Liver (tissue), 3 donors: ENCODE data around the gene IL12RB1.

ENCODE experiments used
- EGR1 ChIP-seq, 2 donors: IDR thresholded peaks; 2 replicates each; pipeline ENCODE4 v1.6.1; 2016 to 2018; ENCODE audit warnings: antibody characterized with exemption in 2 of 2, low read depth in 2 of 2
- FOXA1 ChIP-seq: IDR thresholded peaks from 2 replicates; pipeline ENCODE4 v1.6.1; 2016; ENCODE audit warnings: antibody characterized with exemption
- RAD21 ChIP-seq, 2 donors: IDR thresholded peaks; 2 replicates each; pipeline ENCODE4 v1.6.1; 2016; ENCODE audit warnings: antibody characterized with exemption in 2 of 2, mild to moderate bottlenecking in 2 of 2
- RXRA ChIP-seq, 2 donors: IDR thresholded peaks; 2 replicates each; pipeline ENCODE4 v1.6.1; 2017 to 2018; ENCODE audit warnings: antibody characterized with exemption in 2 of 2, mild to moderate bottlenecking in 1 of 2
- SP1 ChIP-seq: IDR thresholded peaks from 2 replicates; pipeline ENCODE4 v1.6.1; 2018; ENCODE audit warnings: antibody characterized with exemption, mild to moderate bottlenecking
- TAF1 ChIP-seq: conservative IDR thresholded peaks from 2 replicates; pipeline ENCODE4 v1.6.1; 2016; ENCODE audit warnings: antibody characterized with exemption, mild to moderate bottlenecking
- YY1 ChIP-seq: IDR thresholded peaks from 2 replicates; pipeline ENCODE4 v1.6.1; 2016; ENCODE audit warnings: antibody characterized with exemption, mild to moderate bottlenecking
- TF ChIP-seq, protein P1 (sequence below): fragments of 150-350 bp; IDR thresholded peaks from 2 replicates; pipeline ENCODE4 v1.5.1; 2017; ENCODE audit warnings: improper control_type of control experiment, low read depth, low read length; ENCODE audit not compliant: missing input control
- TF ChIP-seq, protein P2 (sequence below): IDR thresholded peaks from 2 replicates; pipeline ENCODE4 v1.6.1; 2016; ENCODE audit warnings: antibody characterized with exemption, mild to moderate bottlenecking
- donor health status: healthy.
- donor health status: healthy.

DNA sequence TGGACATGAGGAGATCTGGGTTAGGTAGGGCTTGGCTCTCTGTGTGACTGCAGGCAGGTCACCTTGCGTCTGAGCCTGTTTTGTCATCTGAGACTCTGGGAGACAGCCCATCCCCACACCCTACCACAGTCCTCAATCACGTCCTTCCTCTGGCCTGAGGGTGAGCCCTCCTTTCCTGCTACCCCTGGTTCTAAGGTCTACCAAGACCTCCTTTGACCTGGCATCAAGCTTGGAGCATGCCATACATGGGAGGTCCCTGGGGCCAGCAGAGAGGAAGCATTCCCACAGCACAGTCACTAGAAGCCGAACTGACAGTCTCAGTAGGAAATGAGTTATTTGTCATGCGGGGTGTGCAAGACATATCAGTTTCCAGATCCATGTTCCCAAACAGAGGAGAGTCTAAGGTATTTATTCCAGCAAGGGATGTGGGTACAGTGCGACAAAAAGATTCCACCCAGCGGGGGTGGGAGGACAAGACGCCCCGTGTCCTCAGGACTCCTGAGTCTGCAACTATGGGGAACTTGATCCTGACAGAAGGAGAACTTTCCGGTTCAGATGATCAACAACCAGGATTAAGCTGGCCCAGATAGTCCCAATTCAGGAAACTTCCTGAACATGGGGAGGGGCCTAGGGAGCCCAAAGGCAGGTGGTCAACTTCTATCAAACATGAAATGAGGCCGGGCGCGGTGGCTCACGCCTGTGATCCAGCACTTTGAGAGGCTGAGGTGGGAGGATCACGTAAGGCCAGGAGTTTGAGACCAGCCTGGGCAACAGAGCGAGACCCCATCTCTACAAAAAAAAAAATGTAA lies 69.3 kb downstream of the IL12RB1 start:
- TF ChIP-seq, protein P1, sequence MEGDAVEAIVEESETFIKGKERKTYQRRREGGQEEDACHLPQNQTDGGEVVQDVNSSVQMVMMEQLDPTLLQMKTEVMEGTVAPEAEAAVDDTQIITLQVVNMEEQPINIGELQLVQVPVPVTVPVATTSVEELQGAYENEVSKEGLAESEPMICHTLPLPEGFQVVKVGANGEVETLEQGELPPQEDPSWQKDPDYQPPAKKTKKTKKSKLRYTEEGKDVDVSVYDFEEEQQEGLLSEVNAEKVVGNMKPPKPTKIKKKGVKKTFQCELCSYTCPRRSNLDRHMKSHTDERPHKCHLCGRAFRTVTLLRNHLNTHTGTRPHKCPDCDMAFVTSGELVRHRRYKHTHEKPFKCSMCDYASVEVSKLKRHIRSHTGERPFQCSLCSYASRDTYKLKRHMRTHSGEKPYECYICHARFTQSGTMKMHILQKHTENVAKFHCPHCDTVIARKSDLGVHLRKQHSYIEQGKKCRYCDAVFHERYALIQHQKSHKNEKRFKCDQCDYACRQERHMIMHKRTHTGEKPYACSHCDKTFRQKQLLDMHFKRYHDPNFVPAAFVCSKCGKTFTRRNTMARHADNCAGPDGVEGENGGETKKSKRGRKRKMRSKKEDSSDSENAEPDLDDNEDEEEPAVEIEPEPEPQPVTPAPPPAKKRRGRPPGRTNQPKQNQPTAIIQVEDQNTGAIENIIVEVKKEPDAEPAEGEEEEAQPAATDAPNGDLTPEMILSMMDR, result no peak
- TF ChIP-seq YY1 (no peak), FOXA1 (no peak), TAF1 (no peak), EGR1 (IDR thresholded peaks at IDR 0.05; ENCODE audit: low read depth in 2 of 2) (no peak), SP1 (peak; percentile 49), RXRA (IDR thresholded peaks at IDR 0.05) (peak in 1 of 2 donors; percentile 22), RAD21 (IDR thresholded peaks at IDR 0.05) (no peak)
- TF ChIP-seq, protein P2, sequence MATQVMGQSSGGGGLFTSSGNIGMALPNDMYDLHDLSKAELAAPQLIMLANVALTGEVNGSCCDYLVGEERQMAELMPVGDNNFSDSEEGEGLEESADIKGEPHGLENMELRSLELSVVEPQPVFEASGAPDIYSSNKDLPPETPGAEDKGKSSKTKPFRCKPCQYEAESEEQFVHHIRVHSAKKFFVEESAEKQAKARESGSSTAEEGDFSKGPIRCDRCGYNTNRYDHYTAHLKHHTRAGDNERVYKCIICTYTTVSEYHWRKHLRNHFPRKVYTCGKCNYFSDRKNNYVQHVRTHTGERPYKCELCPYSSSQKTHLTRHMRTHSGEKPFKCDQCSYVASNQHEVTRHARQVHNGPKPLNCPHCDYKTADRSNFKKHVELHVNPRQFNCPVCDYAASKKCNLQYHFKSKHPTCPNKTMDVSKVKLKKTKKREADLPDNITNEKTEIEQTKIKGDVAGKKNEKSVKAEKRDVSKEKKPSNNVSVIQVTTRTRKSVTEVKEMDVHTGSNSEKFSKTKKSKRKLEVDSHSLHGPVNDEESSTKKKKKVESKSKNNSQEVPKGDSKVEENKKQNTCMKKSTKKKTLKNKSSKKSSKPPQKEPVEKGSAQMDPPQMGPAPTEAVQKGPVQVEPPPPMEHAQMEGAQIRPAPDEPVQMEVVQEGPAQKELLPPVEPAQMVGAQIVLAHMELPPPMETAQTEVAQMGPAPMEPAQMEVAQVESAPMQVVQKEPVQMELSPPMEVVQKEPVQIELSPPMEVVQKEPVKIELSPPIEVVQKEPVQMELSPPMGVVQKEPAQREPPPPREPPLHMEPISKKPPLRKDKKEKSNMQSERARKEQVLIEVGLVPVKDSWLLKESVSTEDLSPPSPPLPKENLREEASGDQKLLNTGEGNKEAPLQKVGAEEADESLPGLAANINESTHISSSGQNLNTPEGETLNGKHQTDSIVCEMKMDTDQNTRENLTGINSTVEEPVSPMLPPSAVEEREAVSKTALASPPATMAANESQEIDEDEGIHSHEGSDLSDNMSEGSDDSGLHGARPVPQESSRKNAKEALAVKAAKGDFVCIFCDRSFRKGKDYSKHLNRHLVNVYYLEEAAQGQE, result no peak
